GM12878 (cell line): Measurements from ENCODE around the gene SLC1A2. TPM values are rescaled to one million over a fixed set of nuclear protein-coding genes. Genes with fewer than 3 reads are reported as not detected.

ENCODE experiments used
- ATAC-seq: fragments of 200-7000 bp; cut with Tn5 transposase; 3 replicates; pipeline ENCODE4 v1.9.1; 2020; ENCODE audit warnings: mild to moderate bottlenecking, moderate library complexity
- BruUV-seq: library from RNA; stranded (reverse); fragments of 400-500 nt; replicated peaks from 2 replicates; lab custom pipeline; 2021; lab: Mats Ljungman, UMichigan
- CTCF ChIA-PET: fragments of 300-600 bp; sonication (Branson Sonifier 250); formaldehyde crosslinking; extraction: SDS; loops from one replicate; lab custom pipeline; 2021; ENCODE audit warnings: inconsistent platforms; lab: Yijun Ruan, JAX
- POLR2A ChIA-PET: fragments of 350-600 bp; formaldehyde crosslinking; extraction: SDS; loops from one replicate; lab custom pipeline; 2021; ENCODE audit warnings: inconsistent platforms; lab: Charles Lee
- RAD21 ChIA-PET: fragments of 300-600 bp; sonication (Branson Sonifier 250); formaldehyde crosslinking; loops from one replicate; lab custom pipeline; 2023; ENCODE audit warnings: antibody characterized with exemption; ENCODE audit not compliant: unreplicated experiment; lab: Charles Lee
- SMC1A ChIA-PET: fragments of 300-600 bp; sonication (Branson Sonifier 250); formaldehyde crosslinking; loops from one replicate; lab custom pipeline; 2023; ENCODE audit not compliant: unreplicated experiment, uncharacterized antibody; lab: Charles Lee
- DNase-seq: peaks from one replicate; pipeline ENCODE4 v3.0.0-alpha.2; 2011; ENCODE audit warnings: low read depth, low spot score
- FAIRE-seq: peaks from 3 replicates; lab custom pipeline; 2011; peaks lifted over from hg19 to GRCh38; lab: Jason Lieb, UNC
- H2AFZ ChIP-seq: 2 replicates; pipeline ENCODE4 v1.6.0; 2011; ENCODE audit warnings: low read depth, low read length, control low read depth; ENCODE audit not compliant: control insufficient read depth
- H3K27ac ChIP-seq: 2 replicates; pipeline ENCODE4 v1.5.1; 2011; ENCODE audit warnings: control low read depth; ENCODE audit not compliant: control insufficient read depth, insufficient read depth
- H3K27me3 ChIP-seq, 2 experiments: replicated peaks in 1 of 2; 2 replicates each; pipeline versions ENCODE4 v1.6.0 to v1.6.1; 2011; ENCODE audit warnings: low read length in 1 of 2; ENCODE audit not compliant: control insufficient read depth in 2 of 2, insufficient read depth in 2 of 2
- H3K36me3 ChIP-seq, 2 experiments: 2 replicates each; pipeline ENCODE4 v1.5.1; 2011; ENCODE audit warnings: low read length in 1 of 2; ENCODE audit not compliant: control insufficient read depth in 2 of 2, insufficient read depth in 2 of 2
- H3K4me1 ChIP-seq: 2 replicates; pipeline ENCODE4 v1.6.1; 2011; ENCODE audit warnings: mild to moderate bottlenecking, low read length, moderate library complexity, mixed read lengths; ENCODE audit not compliant: control insufficient read depth, insufficient read depth
- H3K4me2 ChIP-seq: 2 replicates; pipeline ENCODE4 v1.6.0; 2011; ENCODE audit warnings: control low read depth; ENCODE audit not compliant: control insufficient read depth, insufficient read depth
- H3K4me3 ChIP-seq: fragments of 200-600 bp; sonication (generic); 2 replicates; pipeline ENCODE4 v1.5.1; 2016
- H3K79me2 ChIP-seq: 2 replicates; pipeline ENCODE4 v1.6.0; 2011; ENCODE audit warnings: low read length; ENCODE audit not compliant: control insufficient read depth, insufficient read depth
- H3K9ac ChIP-seq: 2 replicates; pipeline ENCODE4 v1.8.0; 2011; ENCODE audit warnings: low read length, control low read depth, mixed read lengths; ENCODE audit not compliant: control insufficient read depth, insufficient read depth
- H3K9me3 ChIP-seq: replicated peaks from 3 replicates; pipeline ENCODE4 v1.5.1; 2011; ENCODE audit warnings: mild to moderate bottlenecking, low read length; ENCODE audit not compliant: control insufficient read depth, insufficient read depth
- H4K20me1 ChIP-seq: 2 replicates; pipeline ENCODE4 v1.6.0; 2011; ENCODE audit not compliant: control insufficient read depth, insufficient read depth
- ATF7 ChIP-seq: fragments of 450-650 bp; IDR thresholded peaks from 2 replicates; pipeline ENCODE4 v1.6.1; 2016; ENCODE audit warnings: low read depth, mild to moderate bottlenecking
- EGR1 ChIP-seq, 2 experiments: IDR thresholded peaks; 1 replicate in 1 of 2; 2 replicates in 1 of 2; pipeline ENCODE4 v1.6.1; 2011 to 2012; ENCODE audit warnings: low read depth in 2 of 2, low read length in 2 of 2, borderline replicate concordance in 1 of 2, mild to moderate bottlenecking in 1 of 2, moderate library complexity in 1 of 2
- EP300 ChIP-seq, 2 experiments: fragments of 150-350 bp in 1 of 2; IDR thresholded peaks; 2 replicates each; pipeline ENCODE4 v1.6.1; 2011 to 2012; ENCODE audit warnings: low read depth in 2 of 2, low read length in 2 of 2, borderline replicate concordance in 1 of 2, improper control_type of control experiment in 1 of 2, inconsistent platforms in 1 of 2; ENCODE audit not compliant: control insufficient read depth in 1 of 2
- IKZF2 ChIP-seq, 2 experiments: fragments of 450-650 bp; IDR thresholded peaks; 2 replicates each; pipeline ENCODE4 v1.6.1; 2017; ENCODE audit warnings: mild to moderate bottlenecking in 2 of 2, moderate library complexity in 2 of 2
- PAX5 ChIP-seq: IDR thresholded peaks from 2 replicates; pipeline ENCODE4 v1.6.1; 2011; ENCODE audit warnings: low read depth, low read length, borderline replicate concordance
- STAT1 ChIP-seq: fragments of 450-650 bp; conservative IDR thresholded peaks from 2 replicates; pipeline ENCODE4 v1.6.1; 2014; ENCODE audit warnings: antibody characterized with exemption, mild to moderate bottlenecking
- TBL1XR1 ChIP-seq: IDR thresholded peaks from 2 replicates; pipeline ENCODE4 v1.6.1; 2012; ENCODE audit warnings: low read depth, low read length, improper control_type of control experiment
- TCF12 ChIP-seq: IDR thresholded peaks from 2 replicates; pipeline ENCODE4 v1.6.1; 2011; ENCODE audit warnings: low read depth, mild to moderate bottlenecking, low read length
- WGBS: methylation state at CpG from one replicate; pipeline ENCODE4 v1.1.6; 2016; ENCODE audit warnings: low lambda C conversion rate; ENCODE audit not compliant: insufficient replicate concordance, insufficient coverage; ENCODE audit errors: missing lambda C conversion rate; 5-methylcytosine and 5-hydroxymethylcytosine counted together
- in situ Hi-C: fragments of 300-500 bp; cut with MboI; formaldehyde crosslinking; loops from 9 replicates; pipeline ENCODE4 v1.14.3; 2018; ENCODE audit warnings: mixed read lengths
- intact Hi-C: fragments of 100-400 bp; cut with micrococcal nuclease; formaldehyde crosslinking; loops from one replicate; pipeline ENCODE4 v1.14.2; 2022; ENCODE audit not compliant: unreplicated experiment
- polyA plus RNA-seq, 11 experiments: library from polyadenylated mRNA; depleted of rRNA in 4 of 11; unstranded in 6 of 11; stranded (reverse) in 5 of 11; fragments of >200 nt; fragmentation: Nextera tagmentation in 4 of 11; fragmentation: Illumina TruSeq in 1 of 11; extraction: Ambion mirVana in 4 of 11; extraction: Trizol in 1 of 11; gene quantifications; 1 replicate in 1 of 11; 2 replicates in 10 of 11; pipeline versions ENCODE4 v1.2.1 to v1.2.3, GENCODE V29; 2011 to 2016; ENCODE audit warnings: inconsistent platforms in 2 of 11, missing spikeins in 2 of 11, low read depth in 1 of 11
- total RNA-seq, 4 experiments: library from RNA; depleted of rRNA in 3 of 4; stranded (reverse); fragments of >200 nt in 3 of 4; fragmentation: Illumina TruSeq in 1 of 4; extraction: Trizol in 1 of 4; gene quantifications; 2 replicates each; pipeline versions ENCODE4 v1.2.1 to v1.2.3, GENCODE V29; 2013 to 2021
- TF ChIP-seq, protein P1 (sequence below): IDR thresholded peaks from 2 replicates; pipeline ENCODE4 v1.6.1; 2012; ENCODE audit warnings: improper control_type of control experiment, low read depth, low read length; ENCODE audit not compliant: insufficient replicate concordance

SLC1A2 gene
- total and polyA plus RNA-seq, 10 of the 15 experiments (the other 5 are each of a cell fraction or from before 2014, with no cell fraction given) = 0.01 to 0.84 (median 0.22) TPM; not detected in 1

GRCh38 chr11:35241083-35241482 is 178.3 kb downstream of the SLC1A2 start:
- H3K79me2 ChIP-seq = no peaks in the 10 kb centered on the region
- BruUV-seq = no TSS peak
- ChIA-PET POLR2A (interaction anchor here (0.6 to 0.9 kb wide), 3 partner anchors 52 to 241 kb away, joined by 3 to 4 read pairs (median 3); no protein-coding TSS in a partner anchor), CTCF (interaction anchor here (0.6 to 11.7 kb wide), 12 partner anchors 15 to 834 kb away, joined by 3 to 98 read pairs (median 6); no protein-coding TSS in a partner anchor), RAD21 (interaction anchor here (0.7 to 7.4 kb wide), 15 partner anchors 16 to 655 kb away, joined by 3 to 66 read pairs (median 3); no protein-coding TSS in a partner anchor), SMC1A (interaction anchor here (0.6 to 6.5 kb wide), 19 partner anchors 15 to 316 kb away, joined by 3 to 64 read pairs (median 4); no protein-coding TSS in a partner anchor)
- H3K4me2 ChIP-seq = no peak overlapping the region
- intact Hi-C loops = no loop called here
- H3K4me1 ChIP-seq = peaks cover 19% of the 10 kb centered on the region
- no peak overlapping the region for H2AFZ ChIP-seq
- no peak overlapping the region for H3K4me3 ChIP-seq
- DNase-seq = no peak
- FAIRE-seq = no peak
- H3K27me3 ChIP-seq = no peaks in the 10 kb centered on the region
- TF ChIP-seq EP300 (IDR thresholded peaks at IDR 0.05; ENCODE audit: borderline replicate concordance in 1 of 2, control insufficient read depth in 1 of 2, low read depth in 2 of 2, low read length in 2 of 2) (no peak), TBL1XR1 (no peak), TCF12 (no peak), STAT1 (no peak)
- H4K20me1 ChIP-seq = no peaks in the 10 kb centered on the region
- H3K27ac ChIP-seq = no peak overlapping the region
- H3K36me3 ChIP-seq = no peaks in the 10 kb centered on the region
- WGBS = 50% methylated on average over 1 of the region's 1 CpG
- no peak for ATAC-seq
- in situ Hi-C loops = no loop called here
- H3K9ac ChIP-seq = no peak overlapping the region
- H3K9me3 ChIP-seq = no peaks in the 10 kb centered on the region

GRCh38 chr11:35239471-35240075 is 179.8 kb downstream of the SLC1A2 start:
- ATAC-seq (peak; percentile 75), DNase-seq (no peak), FAIRE-seq (no peak)
- in situ Hi-C loops = loop anchor here (5.0 kb wide), 2 partner anchors 242 to 317 kb away; no protein-coding TSS in a partner anchor
- ChIA-PET SMC1A (interaction anchor here (0.7 to 6.5 kb wide), 31 partner anchors 16 to 321 kb away, joined by 3 to 64 read pairs (median 4); no protein-coding TSS in a partner anchor), CTCF (interaction anchor here (0.6 to 11.7 kb wide), 21 partner anchors 12 to 317 kb away, joined by 3 to 98 read pairs (median 4); no protein-coding TSS in a partner anchor), RAD21 (interaction anchor here (0.6 to 7.4 kb wide), 21 partner anchors 17 to 727 kb away, joined by 3 to 79 read pairs (median 4); no protein-coding TSS in a partner anchor), POLR2A (interaction anchor here (0.6 kb wide), 1 partner anchor 315 kb away, joined by 4 read pairs; no protein-coding TSS in a partner anchor)
- Histone ChIP-seq H3K9ac (no peak overlapping the region), H3K27me3 (no peaks in the 10 kb centered on the region), H3K36me3 (no peaks in the 10 kb centered on the region), H3K4me1 (peaks cover 19% of the 10 kb centered on the region), H4K20me1 (no peaks in the 10 kb centered on the region), H2AFZ (no peak overlapping the region), H3K27ac (no peak overlapping the region), H3K4me2 (no peak overlapping the region), H3K9me3 (no peaks in the 10 kb centered on the region), H3K79me2 (no peaks in the 10 kb centered on the region), H3K4me3 (no peak overlapping the region)
- no TSS peak for BruUV-seq
- intact Hi-C loops = loop anchor here (2.0 to 5.0 kb wide), 2 partner anchors 65 to 92 kb away; no protein-coding TSS in a partner anchor
- WGBS = 26% methylated on average over 2 of the region's 4 CpGs
- TF ChIP-seq ATF7 (peak; percentile 36; the same call in 1 of the 2 replicates), EGR1 (IDR thresholded peaks at IDR 0.05; ENCODE audit: borderline replicate concordance in 1 of 2, low read depth in 2 of 2, low read length in 2 of 2) (peak in 1 of 2 experiments; percentile 30; a peak in 1 of 3 replicates), IKZF2 (IDR thresholded peaks at IDR 0.05) (peak in 1 of 2 experiments; percentile 10; a peak in 1 of 4 replicates), PAX5 (no peak)
- TF ChIP-seq, protein P1, sequence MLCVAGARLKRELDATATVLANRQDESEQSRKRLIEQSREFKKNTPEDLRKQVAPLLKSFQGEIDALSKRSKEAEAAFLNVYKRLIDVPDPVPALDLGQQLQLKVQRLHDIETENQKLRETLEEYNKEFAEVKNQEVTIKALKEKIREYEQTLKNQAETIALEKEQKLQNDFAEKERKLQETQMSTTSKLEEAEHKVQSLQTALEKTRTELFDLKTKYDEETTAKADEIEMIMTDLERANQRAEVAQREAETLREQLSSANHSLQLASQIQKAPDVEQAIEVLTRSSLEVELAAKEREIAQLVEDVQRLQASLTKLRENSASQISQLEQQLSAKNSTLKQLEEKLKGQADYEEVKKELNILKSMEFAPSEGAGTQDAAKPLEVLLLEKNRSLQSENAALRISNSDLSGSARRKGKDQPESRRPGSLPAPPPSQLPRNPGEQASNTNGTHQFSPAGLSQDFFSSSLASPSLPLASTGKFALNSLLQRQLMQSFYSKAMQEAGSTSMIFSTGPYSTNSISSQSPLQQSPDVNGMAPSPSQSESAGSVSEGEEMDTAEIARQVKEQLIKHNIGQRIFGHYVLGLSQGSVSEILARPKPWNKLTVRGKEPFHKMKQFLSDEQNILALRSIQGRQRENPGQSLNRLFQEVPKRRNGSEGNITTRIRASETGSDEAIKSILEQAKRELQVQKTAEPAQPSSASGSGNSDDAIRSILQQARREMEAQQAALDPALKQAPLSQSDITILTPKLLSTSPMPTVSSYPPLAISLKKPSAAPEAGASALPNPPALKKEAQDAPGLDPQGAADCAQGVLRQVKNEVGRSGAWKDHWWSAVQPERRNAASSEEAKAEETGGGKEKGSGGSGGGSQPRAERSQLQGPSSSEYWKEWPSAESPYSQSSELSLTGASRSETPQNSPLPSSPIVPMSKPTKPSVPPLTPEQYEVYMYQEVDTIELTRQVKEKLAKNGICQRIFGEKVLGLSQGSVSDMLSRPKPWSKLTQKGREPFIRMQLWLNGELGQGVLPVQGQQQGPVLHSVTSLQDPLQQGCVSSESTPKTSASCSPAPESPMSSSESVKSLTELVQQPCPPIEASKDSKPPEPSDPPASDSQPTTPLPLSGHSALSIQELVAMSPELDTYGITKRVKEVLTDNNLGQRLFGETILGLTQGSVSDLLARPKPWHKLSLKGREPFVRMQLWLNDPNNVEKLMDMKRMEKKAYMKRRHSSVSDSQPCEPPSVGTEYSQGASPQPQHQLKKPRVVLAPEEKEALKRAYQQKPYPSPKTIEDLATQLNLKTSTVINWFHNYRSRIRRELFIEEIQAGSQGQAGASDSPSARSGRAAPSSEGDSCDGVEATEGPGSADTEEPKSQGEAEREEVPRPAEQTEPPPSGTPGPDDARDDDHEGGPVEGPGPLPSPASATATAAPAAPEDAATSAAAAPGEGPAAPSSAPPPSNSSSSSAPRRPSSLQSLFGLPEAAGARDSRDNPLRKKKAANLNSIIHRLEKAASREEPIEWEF = no peak
